NCI-H2227 treated with DMSO at 0.1 percent for 48 hours (cell line): Measurements from ENCODE around the gene FRMD4B.

Experiments
- DNase-seq: peaks from one replicate; lab custom pipeline; 2025; lab: John Stamatoyannopoulos, UW

FRMD4B gene

DNA sequence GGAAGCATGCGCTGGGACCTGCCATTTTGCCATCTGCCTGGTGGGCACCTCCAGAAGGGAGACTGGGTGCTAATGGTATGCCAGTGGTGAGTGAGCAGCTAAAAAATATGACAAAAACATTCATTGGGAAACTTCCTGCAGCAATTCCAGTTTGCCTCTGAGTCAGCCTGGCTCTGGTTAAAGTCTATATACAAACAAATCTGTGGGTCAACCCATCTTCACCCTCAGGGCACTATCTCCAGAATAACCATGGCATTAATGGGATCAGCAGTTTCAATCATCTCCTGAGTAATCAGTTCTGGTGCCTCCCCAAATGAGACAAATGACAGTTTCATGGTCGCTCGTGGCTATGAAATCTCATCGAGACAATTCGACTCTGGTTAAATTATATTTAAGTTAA is 21.5 kb downstream of the FRMD4B start:
- no peak for DNase-seq

GRCh38 chr3:69360690-69361089 is 25.2 kb downstream of the FRMD4B start:
- DNase-seq: no peak

GRCh38 chr3:69359916-69360315 is 26.0 kb downstream of the FRMD4B start:
- DNase-seq: no peak

- DNase-seq: no peak
Observed at GRCh38 chr3:69359339-69359893, 26.5 kb downstream of the FRMD4B start.

GRCh38 chr3:69357196-69357595 is 28.7 kb downstream of the FRMD4B start:
- no peak for DNase-seq

GRCh38 chr3:69354948-69355347 is 30.9 kb downstream of the FRMD4B start:
- no peak for DNase-seq

DNA sequence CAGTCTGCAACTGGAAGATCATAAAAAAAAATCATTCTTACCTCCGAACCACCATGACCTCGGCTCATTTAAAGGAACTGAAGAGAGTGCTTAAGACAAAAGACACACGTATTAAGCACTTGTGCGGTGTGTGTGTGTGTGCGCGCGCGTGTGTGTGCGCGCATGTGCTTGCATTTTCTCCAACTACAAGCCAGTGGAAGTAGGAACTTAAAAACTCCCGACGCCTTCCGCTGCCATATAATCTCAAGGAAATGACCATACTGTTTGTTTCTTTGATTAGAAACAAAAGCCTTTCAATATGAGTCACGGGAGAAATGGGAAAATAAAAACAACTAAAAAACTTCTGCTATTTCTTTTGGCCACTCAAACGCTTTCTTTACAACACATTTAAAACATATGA is 32.4 kb downstream of the FRMD4B start:
- DNase-seq: no peak

DNA sequence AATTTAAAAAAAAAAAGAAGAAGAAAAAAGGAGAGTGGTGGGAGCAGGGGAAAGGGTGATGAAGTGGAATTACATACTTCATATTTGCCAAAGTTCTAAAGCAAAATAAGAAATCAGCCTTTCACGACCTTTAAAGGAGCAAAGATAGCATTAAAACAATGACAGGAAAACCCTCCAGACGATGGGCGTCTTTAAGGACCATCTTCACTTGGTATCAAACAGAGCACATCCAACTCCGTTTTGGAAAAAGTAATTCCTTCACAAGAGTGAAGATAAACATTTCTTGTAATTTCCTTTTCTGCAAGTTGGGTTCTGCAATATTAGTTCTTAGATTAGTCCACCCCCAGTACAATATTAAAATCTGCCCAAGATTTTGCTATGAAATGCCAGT is 32.8 kb downstream of the FRMD4B start:
- DNase-seq: no peak

GRCh38 chr3:69352305-69353087 is 33.4 kb downstream of the FRMD4B start:
- no peak for DNase-seq

DNA sequence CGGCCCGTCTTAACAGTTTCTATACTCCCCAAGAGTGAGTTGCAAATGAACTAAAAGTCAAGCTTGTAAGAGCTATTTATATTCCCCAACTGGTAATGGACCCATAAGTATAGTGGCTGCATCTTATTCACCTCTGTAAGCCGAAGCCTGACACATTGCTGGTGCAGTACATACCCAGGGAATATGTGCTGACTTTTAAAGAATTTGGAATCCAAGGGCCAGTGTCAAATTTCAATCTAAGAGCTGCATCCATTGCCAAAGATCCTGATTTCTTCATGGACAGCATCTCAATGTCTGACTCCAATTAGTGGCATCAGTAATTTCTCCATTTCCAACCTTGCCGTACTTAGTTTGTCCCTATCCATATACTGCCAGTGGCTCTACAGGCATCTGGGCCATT is 42.0 kb downstream of the FRMD4B start:
- no peak for DNase-seq

DNA sequence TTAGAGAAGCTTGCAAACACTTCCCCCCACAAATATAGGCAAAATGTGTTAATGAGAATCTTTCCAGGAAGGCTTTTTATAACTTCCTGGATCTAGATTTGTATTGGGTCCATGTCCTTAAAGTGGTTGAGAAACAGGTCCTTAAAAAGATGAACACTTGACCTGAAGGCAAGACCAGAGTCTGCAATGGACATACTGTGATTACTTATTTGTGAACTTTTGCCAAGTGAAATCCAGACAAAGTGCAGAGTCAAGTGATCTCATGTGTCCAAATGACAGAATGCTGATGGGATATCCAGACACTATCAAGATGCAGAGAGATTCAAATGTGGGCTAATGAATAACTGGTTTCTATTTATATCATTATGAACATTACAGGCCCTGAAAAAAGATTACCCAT is 43.8 kb downstream of the FRMD4B start:
- no peak for DNase-seq

DNA sequence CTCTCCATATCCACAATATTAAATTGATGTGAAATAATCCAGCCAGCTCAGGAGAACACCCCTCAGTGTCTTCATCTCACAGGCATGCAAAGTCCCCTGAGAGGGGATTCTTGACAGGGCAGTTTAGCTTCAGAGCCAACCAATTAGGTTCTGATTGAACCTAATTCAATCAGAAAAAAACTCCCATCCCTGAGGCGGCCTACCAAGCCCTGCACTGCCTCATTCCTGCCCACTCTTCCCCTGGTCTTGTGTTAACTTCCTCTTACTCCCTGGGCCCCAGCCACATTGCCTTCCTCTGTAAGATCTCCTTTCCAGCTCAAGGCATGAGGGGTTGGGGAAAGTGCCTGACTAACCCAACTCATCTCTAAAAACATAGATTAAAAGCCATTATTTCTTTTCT is 46.1 kb downstream of the FRMD4B start:
- no peak for DNase-seq

DNA sequence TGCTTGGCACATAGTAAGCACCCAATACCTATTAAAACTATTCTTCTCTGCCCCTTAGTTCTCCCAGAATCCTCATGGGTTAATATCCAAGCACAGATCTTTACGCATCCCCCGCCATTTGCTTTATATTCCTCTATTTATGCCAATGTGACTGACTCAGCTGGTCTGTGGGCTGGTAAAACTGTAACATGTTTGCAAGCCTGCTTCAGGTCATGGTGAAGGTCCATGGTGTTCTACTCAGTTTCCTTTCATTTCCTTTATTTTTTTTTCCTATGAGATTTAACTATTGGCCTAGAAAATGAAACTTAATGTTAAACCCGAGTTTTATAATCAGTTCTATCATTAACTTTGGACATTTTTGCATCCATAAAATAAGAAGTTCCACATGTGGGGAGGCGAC is 47.0 kb downstream of the FRMD4B start:
- no peak for DNase-seq

DNA sequence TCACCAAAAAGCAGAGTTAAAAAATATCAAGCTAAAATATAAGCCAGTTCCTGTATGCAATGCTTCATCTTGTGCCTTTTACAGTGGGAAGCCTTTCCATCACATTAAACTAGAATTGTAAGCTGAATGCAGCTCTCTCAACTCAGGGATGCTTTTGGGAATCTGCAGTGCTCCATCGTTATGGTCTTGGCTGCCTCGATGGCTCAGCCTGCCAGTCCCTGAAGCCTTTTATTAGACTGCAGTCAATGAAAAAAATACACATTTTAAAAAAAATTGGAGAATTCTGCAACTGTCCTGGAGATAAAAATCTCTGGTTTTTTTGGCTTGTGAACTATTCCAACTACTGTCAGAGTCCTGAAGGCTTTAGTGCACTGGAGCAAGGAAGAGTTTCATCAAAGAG is 53.0 kb downstream of the FRMD4B start:
- no peak for DNase-seq

- no peak for DNase-seq
Observed at GRCh38 chr3:69330891-69331400, 54.9 kb downstream of the FRMD4B start.

DNA sequence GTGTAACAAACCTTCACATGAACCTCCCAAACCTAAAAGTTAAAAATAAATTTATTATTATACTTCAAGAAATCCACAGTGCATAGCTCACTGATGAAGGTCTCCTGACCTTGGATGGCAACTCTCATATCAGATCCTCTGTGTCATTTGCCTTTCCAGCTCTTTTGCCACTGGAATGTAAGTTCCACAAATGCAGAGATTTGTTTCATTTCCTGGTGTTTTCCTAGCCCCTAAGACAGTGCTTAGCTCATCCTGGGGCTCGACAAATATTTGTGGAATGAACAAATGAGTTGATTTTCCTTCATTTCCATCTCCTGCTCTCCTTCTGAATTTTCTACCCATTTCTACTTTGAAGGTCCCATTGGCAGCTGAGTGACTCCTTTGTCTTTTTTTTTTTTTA is 56.0 kb downstream of the FRMD4B start:
- DNase-seq: no peak

GRCh38 chr3:69328963-69329302 is 57.0 kb downstream of the FRMD4B start:
- no peak for DNase-seq

DNA sequence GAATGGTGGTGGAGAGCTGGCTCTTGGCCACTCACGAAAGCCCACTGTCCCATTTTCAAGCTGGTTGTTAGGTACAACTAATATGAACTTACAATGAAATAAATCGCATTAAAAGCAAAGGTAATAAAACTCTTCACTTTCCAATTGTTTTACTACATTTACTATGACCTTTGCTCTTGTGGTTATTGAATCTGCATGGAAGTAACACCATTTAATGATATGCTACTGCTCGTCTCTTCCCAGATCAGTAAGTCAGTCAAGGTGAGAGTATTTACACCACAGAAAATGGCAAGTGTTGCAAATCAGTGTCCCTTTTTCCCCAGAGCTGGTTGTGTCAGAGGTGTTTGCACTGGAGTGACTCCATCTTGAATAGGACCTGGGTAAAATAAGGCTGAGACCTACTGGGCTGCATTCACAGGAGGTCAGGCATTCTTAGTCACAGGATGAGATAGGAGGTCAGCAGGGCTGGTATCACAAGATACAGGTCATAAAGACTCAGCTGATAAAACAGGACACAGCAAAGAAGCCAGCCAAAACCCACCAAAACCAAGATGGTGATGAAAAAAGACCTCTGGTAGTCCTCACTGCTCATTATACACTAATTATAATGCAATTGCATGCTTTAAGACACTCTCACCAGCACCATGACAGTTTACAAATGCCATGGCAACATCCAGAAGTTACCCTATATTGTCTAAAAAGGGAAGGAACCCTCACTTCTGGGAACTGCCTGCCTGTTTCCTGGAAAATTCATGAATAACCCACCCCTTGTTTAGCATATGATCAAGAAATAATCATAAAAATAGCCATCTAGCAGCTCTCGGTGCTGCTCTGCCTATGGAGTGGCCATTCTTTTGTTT is 57.6 kb downstream of the FRMD4B start:
- DNase-seq: no peak

GRCh38 chr3:69326855-69327300 is 59.0 kb downstream of the FRMD4B start:
- DNase-seq: no peak

- DNase-seq: no peak
Observed at GRCh38 chr3:69325151-69325550, 60.7 kb downstream of the FRMD4B start.

DNA sequence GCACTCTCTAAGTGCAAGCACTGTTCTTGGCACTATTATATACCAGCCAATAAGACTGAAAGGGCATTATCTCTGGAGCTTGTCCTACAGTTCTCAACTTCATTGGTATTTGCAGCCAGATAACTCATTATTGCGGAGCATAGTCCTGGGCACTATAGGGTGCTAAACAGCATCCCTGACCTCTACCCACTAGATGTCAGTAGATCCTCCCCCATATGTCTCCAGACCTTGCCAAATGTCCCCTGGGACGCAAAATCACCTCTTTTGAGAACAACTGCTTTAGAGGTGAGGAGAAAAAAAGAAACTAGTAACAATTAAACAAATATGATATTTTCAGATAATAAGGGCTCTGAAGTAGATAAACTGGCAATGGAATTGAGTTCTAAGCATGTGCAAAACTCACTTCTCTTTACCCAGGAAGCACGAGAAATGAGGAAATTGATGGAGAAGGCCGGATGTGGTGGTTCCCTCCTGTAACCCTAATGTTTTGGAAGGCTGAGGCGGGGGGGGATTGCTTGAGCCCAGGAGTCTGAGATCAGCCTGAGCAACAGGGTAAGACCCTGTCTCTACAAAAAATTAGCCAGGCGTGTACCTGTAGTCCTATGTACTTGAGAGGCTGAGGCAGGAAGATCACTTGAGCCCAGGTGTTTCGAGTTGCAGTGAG is 61.4 kb downstream of the FRMD4B start:
- no peak for DNase-seq

GRCh38 chr3:69323941-69324340 is 61.9 kb downstream of the FRMD4B start:
- no peak for DNase-seq
